Measurements from ENCODE around the gene CNPY2. TPM values are rescaled to one million over a fixed set of nuclear protein-coding genes. Genes with fewer than 3 reads are reported as not detected.
"Not testable (repeated sequence)": the region's sequence is repeated elsewhere in the genome, so short reads cannot be mapped to it uniquely, and the experiment has no call there.

Gene CNPY2
- total RNA-seq, 3 donors from 2014 or later: 69.9 to 86.1 (median 85.9) TPM

- H3K4me3 ChIP-seq: peak overlapping the region; percentile 59 to 81 (median 75)
- no peaks in the 10 kb centered on the region for H3K27me3 ChIP-seq
- H3K4me1 ChIP-seq: peaks cover 0 to 3% of the 10 kb centered on the region in 2 donors
- H3K9me3 ChIP-seq: no peaks in the 10 kb centered on the region
- intact Hi-C loops (cut with DNase I; ENCODE audit: low total_unique reads): no loop called here
- no peak for DNase-seq (ENCODE audit: low spot score in 2 of 2)
- peak overlapping the region; percentile 96 for H3K27ac ChIP-seq
- TF ChIP-seq POLR2A (IDR thresholded peaks at IDR 0.05) (no peak), CTCF (IDR thresholded peaks at IDR 0.05) (no peak), POLR2AphosphoS5 (IDR thresholded peaks at IDR 0.05) (no peak)
- H3K36me3 ChIP-seq: no peaks in the 10 kb centered on the region
These were observed 48.2 kb downstream of the CNPY2 start for GRCh38 chr12:56267443-56268071.

GRCh38 chr12:56266693-56267442 is 48.9 kb downstream of the CNPY2 start, which contains the start of gene COQ10A:
TSS of gene COQ10A (plus strand) at chr12:56266942. CDS start at chr12:56267119, 177 bp downstream.
- H3K27me3 ChIP-seq: no peaks in the 10 kb centered on the region
- peak; percentile 61 to 88 (median 73) for TF ChIP-seq CTCF (IDR thresholded peaks at IDR 0.05)
- TF ChIP-seq POLR2AphosphoS5 (IDR thresholded peaks at IDR 0.05): peak; percentile 69 to 81 (median 77)
- TF ChIP-seq POLR2A (IDR thresholded peaks at IDR 0.05): no peak
- peak within 1 kb of the TSS; percentile 96 for H3K27ac ChIP-seq
- peaks cover 0 to 3% of the 10 kb centered on the region in 2 donors for H3K4me1 ChIP-seq
- H3K9me3 ChIP-seq: no peaks in the 10 kb centered on the region
- no peaks in the 10 kb centered on the region for H3K36me3 ChIP-seq
- intact Hi-C loops (cut with DNase I; ENCODE audit: low total_unique reads): no loop called here
- peak within 1 kb of the TSS; percentile 59 to 81 (median 75) for H3K4me3 ChIP-seq
- DNase-seq (ENCODE audit: low spot score in 2 of 2): peak; percentile 86

- peak overlapping the region; percentile 96 for H3K27ac ChIP-seq
- H3K4me1 ChIP-seq; H3K9me3 ChIP-seq; H3K27me3 ChIP-seq; intact Hi-C loops (cut with DNase I; ENCODE audit: low total_unique reads); DNase-seq (ENCODE audit: low spot score in 2 of 2); H3K36me3 ChIP-seq: not testable (repeated sequence)
- H3K4me3 ChIP-seq: peak overlapping the region; percentile 59 to 81 (median 75)
These were observed 49.6 kb downstream of the CNPY2 start for GRCh38 chr12:56266068-56266692.

- H3K9me3 ChIP-seq; H3K4me1 ChIP-seq; H3K4me3 ChIP-seq; H3K27ac ChIP-seq; intact Hi-C loops (cut with DNase I; ENCODE audit: low total_unique reads); H3K36me3 ChIP-seq; H3K27me3 ChIP-seq; DNase-seq (ENCODE audit: low spot score in 2 of 2): not testable (repeated sequence)
These were observed 52.8 kb downstream of the CNPY2 start for GRCh38 chr12:56262955-56263354.

GRCh38 chr12:56261503-56262232 is 54.1 kb downstream of the CNPY2 start:
- no peak overlapping the region for H3K27ac ChIP-seq

More at GRCh38 chr12:56261503-56262232, 54.1 kb downstream of the CNPY2 start:
- Histone ChIP-seq H3K9me3 (no peaks in the 10 kb centered on the region), H3K36me3 (no peaks in the 10 kb centered on the region), H3K4me3 (no peak overlapping the region), H3K4me1 (peaks cover 0 to 6% of the 10 kb centered on the region in 2 donors), H3K27me3 (no peaks in the 10 kb centered on the region)
- intact Hi-C loops (cut with DNase I; ENCODE audit: low total_unique reads): no loop called here
- DNase-seq (ENCODE audit: low spot score in 2 of 2): no peak
- no peak for TF ChIP-seq POLR2AphosphoS5 (IDR thresholded peaks at IDR 0.05)
- TF ChIP-seq CTCF (IDR thresholded peaks at IDR 0.05): no peak

Measured in breast epithelium (tissue), 4 donors.